ENCODE measurements around the gene MST1. TPM values are rescaled to one million over a fixed set of nuclear protein-coding genes. Genes with fewer than 3 reads are reported as not detected.

MST1 gene
- total and polyA plus RNA-seq, 2 of the 8 experiments (the other 6 are each of a cell fraction or from before 2014, with no cell fraction given), result 6.2 to 9.5 TPM

- no peak for TF ChIP-seq CBX5 (IDR thresholded peaks at IDR 0.05; ENCODE audit: low read depth, low read length)
Measured at GRCh38 chr3:49636883-49637609, 52.2 kb downstream of the MST1 start (continued).
